Type B pancreatic cell (in vitro differentiated cells): ENCODE results near the gene PRKAB2. TPM values are rescaled to one million over a fixed set of nuclear protein-coding genes. Genes with fewer than 3 reads are reported as not detected.
"Not testable (repeated sequence)": the region's sequence is repeated elsewhere in the genome, so short reads cannot be mapped to it uniquely, and the experiment has no call there.

Experiments
- DNase-seq: peaks from one replicate; pipeline ENCODE4 v3.0.0; 2021; ENCODE audit warnings: mixed read lengths; ENCODE audit not compliant: unreplicated experiment; ENCODE audit errors: extremely low spot score
- H3K27ac Mint-ChIP-seq: 2 replicates; pipeline ENCODE4 v1.8.0; 2021; ENCODE audit warnings: mild to moderate bottlenecking, mixed read lengths
- H3K27me3 Mint-ChIP-seq: 2 replicates; pipeline ENCODE4 v1.8.0; 2021; ENCODE audit warnings: mixed read lengths
- H3K36me3 Mint-ChIP-seq: 2 replicates; pipeline ENCODE4 v1.8.0; 2021; ENCODE audit warnings: mixed read lengths
- H3K4me1 Mint-ChIP-seq: one replicate; pipeline ENCODE4 v1.8.0; 2021; ENCODE audit warnings: mixed read lengths; ENCODE audit not compliant: unreplicated experiment
- H3K4me3 Mint-ChIP-seq: 2 replicates; pipeline ENCODE4 v1.8.0; 2021; ENCODE audit warnings: mild to moderate bottlenecking, mixed read lengths
- H3K9me3 Mint-ChIP-seq: 2 replicates; pipeline ENCODE4 v1.8.0; 2021; ENCODE audit warnings: mixed read lengths
- CTCF ChIP-seq: fragments of 200-600 bp; sonication (generic); conservative IDR thresholded peaks from 2 replicates; pipeline ENCODE4 v1.5.0; 2021; ENCODE audit warnings: antibody characterized with exemption, mild to moderate bottlenecking
- total RNA-seq: library from RNA; stranded (reverse); gene quantifications from 2 replicates; pipeline ENCODE4 v1.2.1, GENCODE V29; 2021; ENCODE audit warnings: low replicate concordance

The PRKAB2 gene
- total RNA-seq, 1 donor from 2014 or later: 23.1 TPM

GRCh38 chr1:147201786-147202185 lies 29.5 kb upstream of the PRKAB2 start:
- no peak overlapping the region for H3K27ac Mint-ChIP-seq
- no peak overlapping the region for H3K4me3 Mint-ChIP-seq
- H3K27me3 Mint-ChIP-seq: no peaks in the 10 kb centered on the region
- no peak for DNase-seq
- no peak for TF ChIP-seq CTCF
- H3K36me3 Mint-ChIP-seq: peaks cover 10% of the 10 kb centered on the region
- no peaks in the 10 kb centered on the region for H3K4me1 Mint-ChIP-seq
- H3K9me3 Mint-ChIP-seq: no peaks in the 10 kb centered on the region

DNA sequence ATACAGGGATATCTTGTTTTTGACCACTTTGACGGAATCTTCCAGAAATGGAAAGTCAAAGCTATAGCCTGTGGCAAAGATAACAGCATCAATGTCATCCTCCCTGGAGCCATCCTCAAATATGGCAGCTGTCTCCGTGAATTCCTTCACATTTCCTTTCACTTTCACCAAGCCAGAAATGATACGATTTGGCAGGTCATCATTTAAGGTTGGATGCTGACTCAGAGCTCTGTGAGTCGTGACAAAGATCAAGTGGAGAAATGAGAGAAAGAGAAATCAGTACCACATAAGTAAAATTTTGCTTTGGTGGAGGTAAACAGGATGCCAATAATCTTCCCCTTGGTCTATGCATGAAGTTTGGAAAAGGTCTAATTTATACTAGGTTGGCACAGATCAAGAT lies 29.0 kb upstream of the PRKAB2 start:
- no peak for TF ChIP-seq CTCF
- Mint-ChIP-seq H3K9me3 (no peaks in the 10 kb centered on the region), H3K4me3 (no peak overlapping the region), H3K36me3 (peaks cover 10% of the 10 kb centered on the region), H3K27me3 (no peaks in the 10 kb centered on the region), H3K27ac (no peak overlapping the region), H3K4me1 (no peaks in the 10 kb centered on the region)
- no peak for DNase-seq

- H3K27me3 Mint-ChIP-seq, H3K27ac Mint-ChIP-seq, H3K36me3 Mint-ChIP-seq, DNase-seq, H3K9me3 Mint-ChIP-seq, H3K4me1 Mint-ChIP-seq, H3K4me3 Mint-ChIP-seq: not testable (repeated sequence)
These were observed 25.1 kb upstream of the PRKAB2 start for GRCh38 chr1:147197324-147197723.

- Mint-ChIP-seq H3K27me3 (no peaks in the 10 kb centered on the region), H3K4me3 (no peak overlapping the region), H3K36me3 (peaks cover 4% of the 10 kb centered on the region), H3K9me3 (no peaks in the 10 kb centered on the region), H3K27ac (no peak overlapping the region), H3K4me1 (no peaks in the 10 kb centered on the region)
- no peak for TF ChIP-seq CTCF
- DNase-seq: no peak
These were observed 17.2 kb upstream of the PRKAB2 start for GRCh38 chr1:147189514-147189913.

GRCh38 chr1:147185432-147185831 lies 13.2 kb upstream of the PRKAB2 start:
- H3K27ac Mint-ChIP-seq: no peak overlapping the region
- no peak for DNase-seq
- no peaks in the 10 kb centered on the region for H3K4me1 Mint-ChIP-seq
- H3K4me3 Mint-ChIP-seq: no peak overlapping the region
- no peaks in the 10 kb centered on the region for H3K27me3 Mint-ChIP-seq
- H3K9me3 Mint-ChIP-seq: peaks cover 8% of the 10 kb centered on the region
- peaks cover 12% of the 10 kb centered on the region for H3K36me3 Mint-ChIP-seq
- no peak for TF ChIP-seq CTCF

DNA sequence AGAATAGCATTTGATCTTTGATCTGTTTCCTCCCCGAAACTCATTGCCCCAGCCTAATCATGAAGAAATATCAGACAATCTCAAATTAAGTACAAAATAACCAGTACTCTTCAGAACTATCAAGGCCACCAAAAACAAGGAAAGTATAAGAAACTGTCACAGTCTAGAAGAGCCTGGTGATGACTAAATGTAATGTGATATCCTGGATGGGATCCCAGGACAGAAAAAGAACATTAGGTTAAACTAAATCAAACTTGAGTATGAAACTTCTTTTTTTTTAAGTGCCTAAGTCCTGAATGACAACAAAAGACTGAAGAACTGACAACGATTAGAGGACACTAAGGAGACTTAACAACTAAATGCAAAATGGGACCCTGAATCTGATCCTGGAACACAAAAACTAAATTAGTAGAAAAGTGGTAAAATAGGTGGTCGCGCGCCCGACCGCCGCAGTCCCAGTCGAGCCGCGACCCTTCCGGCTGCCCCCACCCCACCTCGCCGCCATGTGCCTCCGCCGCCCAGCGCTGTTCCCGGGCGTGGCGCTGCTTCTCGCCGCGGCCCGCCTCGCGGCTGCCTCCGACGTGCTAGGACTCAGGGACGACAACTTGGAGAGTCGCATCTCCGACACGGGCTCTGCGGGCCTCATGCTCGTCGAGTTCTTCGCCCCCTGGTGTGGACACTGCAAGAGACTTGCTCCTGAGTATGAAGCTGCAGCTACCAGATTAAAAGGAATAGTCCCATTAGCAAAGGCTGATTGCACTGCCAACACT lies 5.5 kb upstream of the PRKAB2 start:
- H3K27me3 Mint-ChIP-seq: no peaks in the 10 kb centered on the region
- no peak for DNase-seq
- H3K36me3 Mint-ChIP-seq: peaks cover 39% of the 10 kb centered on the region
- peaks cover 19% of the 10 kb centered on the region for H3K9me3 Mint-ChIP-seq
- H3K4me3 Mint-ChIP-seq: no peak overlapping the region
- TF ChIP-seq CTCF: no peak
- no peak overlapping the region for H3K27ac Mint-ChIP-seq
- peaks cover 6% of the 10 kb centered on the region for H3K4me1 Mint-ChIP-seq
